Activated effector memory CD4-positive, alpha-beta T cell treated with anti-CD3 and anti-CD28 coated beads, Interleukin-2, amount 50 U/mL, for 16 hours (primary cell): ENCODE results near the gene MED7.

Experiments used
- DNase-seq: peaks from one replicate; pipeline ENCODE4 v3.0.0-alpha.2; 2020

Gene MED7

DNA sequence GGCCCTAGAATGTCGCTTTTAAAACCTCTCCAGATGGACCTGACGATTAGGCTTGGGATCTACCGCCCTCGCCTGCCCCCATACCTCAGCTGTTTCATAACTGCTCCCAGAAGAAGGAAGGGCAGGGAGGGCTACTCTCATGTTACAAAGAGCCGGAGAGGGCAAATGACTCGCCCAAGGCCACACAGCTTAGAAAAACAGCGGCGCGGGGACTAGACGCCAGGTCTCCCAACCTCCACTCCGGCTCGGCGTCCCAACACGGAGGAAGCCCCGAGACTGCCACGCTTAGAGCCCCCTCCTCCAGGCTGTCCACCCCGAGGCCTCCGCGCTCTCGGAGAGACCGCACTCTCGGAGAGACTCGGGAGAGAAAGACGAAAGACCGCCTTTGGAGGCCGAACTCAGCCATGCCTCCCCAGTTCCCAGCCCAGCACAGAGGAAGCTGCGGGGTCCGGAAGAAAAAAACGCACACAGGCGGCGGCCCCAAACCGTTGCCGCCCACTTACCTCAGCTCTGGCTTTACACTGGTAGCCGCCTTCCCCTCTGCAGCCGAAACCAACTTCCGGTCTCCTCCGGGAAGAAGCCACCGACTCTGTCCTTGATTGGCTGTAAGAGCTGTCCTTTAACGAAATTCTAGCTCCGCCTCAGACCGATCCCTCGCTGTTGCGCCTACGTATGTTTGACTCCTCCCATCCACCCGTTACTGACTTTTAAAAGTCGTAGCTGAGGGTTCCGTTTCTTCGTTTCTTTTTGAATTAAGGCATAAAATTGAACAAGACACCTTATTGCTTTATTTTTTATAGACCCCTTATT is at the start of gene MED7:
Gene MED7 (minus strand): TSS at position 549 of the 810 bp plus-strand sequence. CDS start 3,434 bp downstream, outside the sequence.
- peak; percentile 96 for DNase-seq

DNA sequence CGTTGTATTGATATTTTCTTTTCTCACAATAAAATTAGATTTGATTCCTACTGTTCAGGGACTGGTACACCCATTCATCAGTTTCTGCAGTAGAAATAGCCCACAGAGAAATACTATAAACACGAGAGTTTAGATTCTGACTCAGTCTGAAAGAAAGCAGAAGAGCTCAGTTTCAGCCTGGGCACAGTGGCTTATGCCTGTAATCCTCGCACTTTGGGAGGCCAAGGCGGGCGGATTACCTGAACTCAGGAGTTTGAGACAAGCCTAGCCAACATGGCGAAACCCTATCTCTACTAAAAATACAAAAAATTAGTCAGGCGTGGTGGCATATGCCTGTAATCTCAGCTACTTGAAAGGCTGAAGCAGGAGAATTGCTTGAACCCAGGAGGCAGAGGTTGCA is 46.6 kb upstream of the MED7 start:
- peak; percentile 81 for DNase-seq

DNA sequence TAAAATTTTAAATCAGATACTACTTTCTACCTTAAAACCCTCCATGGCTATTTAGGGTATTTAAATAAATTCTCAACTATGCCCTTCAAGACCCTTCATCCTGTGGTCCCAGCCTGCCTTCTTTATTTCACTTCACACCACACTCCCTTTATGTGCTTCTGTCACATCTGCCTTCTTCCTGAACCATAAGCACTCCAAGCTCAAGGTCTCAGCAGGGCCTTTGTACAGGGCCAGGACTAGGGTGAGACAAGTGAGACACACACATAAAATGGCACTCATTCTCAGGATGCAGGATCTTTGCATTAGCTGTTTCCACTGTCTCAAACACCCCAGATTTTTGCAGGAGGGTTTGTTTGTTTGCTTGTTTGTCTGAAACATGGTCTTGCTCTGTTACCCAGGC is 45.6 kb upstream of the MED7 start:
- DNase-seq: no peak

DNA sequence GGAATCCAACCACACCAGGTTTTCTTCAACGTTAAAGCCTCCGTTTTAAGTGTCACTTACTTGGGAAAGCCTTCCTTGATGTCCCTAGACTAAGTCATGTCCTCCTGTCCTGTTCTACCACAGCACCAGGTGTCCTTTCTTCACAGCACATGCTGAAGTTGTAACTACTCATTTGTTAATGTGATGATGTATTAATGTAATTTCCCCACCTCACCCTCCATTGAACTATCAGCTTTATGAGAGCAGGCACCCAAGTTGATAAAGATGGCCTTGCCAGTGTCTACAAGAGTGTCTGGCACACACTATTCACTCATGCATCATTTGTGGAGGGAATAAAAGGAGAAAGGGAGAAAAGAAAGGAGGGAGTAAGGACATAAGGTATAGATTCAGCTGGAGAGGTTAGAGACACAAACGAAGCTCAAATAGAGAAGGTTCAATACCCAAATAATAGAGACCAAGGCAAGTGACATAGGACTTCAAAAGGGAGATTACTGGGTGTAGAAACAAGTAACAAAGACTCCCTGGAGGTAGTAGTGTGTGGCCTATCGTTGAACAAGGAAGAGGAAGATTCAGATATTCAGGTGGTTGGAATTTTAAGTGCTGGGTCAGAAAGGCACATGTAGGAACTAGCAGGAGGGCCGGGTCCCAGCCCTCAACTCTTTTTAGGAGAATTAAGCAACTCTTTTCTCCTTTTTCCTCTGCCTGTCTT is 44.5 kb upstream of the MED7 start:
- DNase-seq: no peak

- DNase-seq: peak; percentile 68
Observed at GRCh38 chr5:157186309-157187045, 43.8 kb upstream of the MED7 start.

DNA sequence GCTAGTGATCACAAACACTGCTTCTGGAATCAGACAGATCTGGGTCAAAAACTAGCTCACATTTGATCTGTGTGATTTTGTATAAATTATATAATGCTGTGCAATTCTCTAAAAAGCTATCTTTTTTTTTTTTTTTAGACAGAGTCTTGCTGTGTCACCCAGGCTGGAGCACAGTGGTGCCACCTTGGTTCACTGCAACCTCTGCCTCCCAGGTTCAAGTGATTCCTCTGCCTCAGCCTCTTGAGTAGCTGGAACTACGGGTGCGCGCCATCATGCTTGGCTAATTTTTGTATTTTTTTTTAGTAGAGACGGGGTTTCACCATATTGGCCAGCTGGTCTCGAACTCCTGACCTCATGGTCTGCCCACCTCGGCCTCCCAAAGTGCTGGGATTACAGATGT is 42.5 kb upstream of the MED7 start:
- DNase-seq: peak; percentile 64

DNA sequence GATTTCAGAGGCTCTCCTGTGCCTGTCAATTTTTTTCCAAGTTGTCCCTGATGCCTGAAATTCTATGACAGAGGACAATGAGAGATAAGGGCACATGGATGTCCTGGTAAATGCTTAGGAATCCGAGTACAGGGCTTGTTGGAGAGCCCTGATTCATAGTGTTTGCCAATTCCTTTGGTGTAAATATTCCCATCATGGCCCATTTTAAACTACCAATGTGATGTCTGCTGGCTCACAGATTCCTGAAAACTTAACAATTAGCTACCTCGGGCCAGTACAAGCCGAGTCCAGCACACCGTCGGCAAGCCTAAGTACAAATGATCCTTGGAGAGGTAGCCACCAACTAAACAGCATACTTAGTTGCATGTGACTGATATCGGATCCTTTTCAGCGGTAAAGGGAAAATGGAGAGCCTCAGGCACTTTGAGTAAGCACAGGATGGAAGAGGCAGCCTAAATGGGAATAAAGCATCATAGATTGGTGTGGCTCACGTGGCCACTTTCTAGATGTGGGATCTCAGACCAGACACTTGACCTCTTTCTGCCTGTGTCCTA is 41.5 kb upstream of the MED7 start:
- no peak for DNase-seq

- DNase-seq: peak; percentile 63
Observed at GRCh38 chr5:157182143-157182757, 39.6 kb upstream of the MED7 start.

DNA sequence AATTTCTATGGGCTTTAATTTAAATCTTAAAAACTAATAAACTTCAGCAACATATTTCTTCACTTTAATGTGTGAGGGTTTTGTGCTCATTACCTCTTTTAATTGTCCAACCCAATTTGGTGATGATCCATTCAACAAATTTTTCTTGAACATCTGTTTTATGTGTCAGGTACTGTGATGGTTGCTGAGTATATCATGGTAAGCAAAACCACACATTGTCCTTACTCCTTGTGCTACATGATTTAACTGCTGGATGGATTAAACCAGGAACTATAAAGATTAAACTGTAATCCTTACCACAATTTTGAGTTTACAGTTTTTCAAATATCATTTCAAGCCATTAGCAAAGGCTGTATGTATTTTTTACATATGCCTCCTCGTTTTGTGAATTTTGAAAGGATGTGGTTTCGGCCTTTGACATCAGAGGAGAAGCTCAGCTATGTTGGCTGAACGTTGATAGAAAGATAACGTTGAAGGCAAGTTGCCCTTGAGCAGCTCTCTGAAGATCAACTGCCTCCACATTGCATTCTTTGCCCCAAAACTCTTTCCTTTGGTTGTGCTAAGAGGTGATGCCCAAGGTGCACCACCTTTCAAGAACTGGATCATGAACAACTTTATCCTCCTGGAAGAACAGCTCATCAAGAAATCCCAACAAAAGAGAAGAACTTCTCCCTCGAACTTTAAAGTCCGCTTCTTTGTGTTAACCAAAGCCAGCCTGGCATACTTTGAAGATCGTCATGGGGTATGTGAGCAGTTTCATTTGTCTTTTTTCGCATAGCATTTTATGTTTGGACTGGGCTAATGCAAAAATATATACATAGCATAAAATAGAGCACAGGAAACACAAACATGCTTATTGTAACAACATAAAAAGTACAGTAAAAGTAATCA is 38.0 kb upstream of the MED7 start, which contains the start of gene ITK:
Gene ITK (plus strand): TSS at position 467 of the 891 bp plus-strand sequence. CDS start 138 bp downstream, at position 605.
- peak; percentile 73 for DNase-seq

DNA sequence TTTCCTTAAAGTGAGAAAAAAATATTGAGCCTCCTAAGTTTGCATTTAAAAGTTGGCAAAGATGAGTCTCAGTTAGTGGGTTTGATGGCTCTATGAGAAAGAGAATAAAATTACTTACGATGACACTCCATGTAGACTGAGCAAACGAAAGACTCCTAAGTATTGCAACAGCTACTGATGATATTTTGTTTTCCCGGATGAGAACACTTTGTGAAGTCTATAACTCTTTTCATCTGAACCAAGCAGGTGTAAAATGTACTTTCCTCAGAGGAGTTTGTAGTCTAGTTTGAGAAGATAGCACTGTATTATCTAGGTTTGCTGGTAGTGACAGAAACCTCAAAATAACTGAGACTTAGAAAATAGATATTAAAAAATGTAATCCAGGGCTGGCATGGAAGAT is 36.3 kb upstream of the MED7 start:
- DNase-seq: no peak

DNA sequence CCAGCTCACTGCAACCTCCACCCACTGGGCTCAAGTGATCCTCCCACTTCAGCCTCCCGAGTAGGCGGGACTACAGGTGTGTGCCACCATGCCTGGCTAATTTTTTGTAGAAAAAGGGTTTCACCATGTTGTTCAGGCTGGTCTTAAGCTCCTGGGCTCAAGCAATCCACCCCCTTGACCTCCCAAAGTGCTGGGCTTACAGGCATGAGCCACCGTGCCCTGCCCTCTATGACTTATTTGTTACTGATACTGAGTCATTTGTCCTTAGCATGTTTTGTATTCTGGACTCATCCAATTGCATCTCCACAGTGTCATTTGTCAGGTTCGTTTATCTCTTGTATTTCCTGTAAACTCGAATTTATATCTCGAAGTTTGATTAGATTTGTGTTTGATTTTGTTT is 35.3 kb upstream of the MED7 start:
- DNase-seq: peak; percentile 66

DNA sequence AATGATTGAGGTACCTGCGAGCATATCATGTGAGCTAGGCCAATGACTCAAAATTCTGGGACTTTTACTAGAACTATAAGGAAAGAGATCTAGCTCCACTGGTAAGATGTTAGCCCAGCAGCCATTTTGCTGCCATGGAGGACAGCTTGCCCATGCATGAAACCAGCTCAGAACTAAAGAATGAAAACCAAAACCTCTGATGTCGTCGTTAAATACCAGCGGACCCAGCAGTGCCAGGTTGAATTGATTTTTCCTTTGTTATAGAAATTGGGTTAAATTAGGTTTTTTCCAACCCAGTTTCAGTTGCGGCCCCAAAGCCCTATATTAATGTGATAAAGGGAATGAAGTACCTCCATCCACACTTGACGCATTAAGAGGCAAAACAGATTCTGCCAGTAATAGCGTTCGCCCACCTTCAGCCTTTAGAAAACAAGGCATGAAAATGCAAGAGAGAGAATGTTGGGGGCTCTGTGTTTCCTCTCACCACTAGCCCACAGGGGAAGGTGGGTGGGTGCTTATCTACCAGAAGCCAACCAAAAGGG is 32.5 kb upstream of the MED7 start:
- DNase-seq: no peak

DNA sequence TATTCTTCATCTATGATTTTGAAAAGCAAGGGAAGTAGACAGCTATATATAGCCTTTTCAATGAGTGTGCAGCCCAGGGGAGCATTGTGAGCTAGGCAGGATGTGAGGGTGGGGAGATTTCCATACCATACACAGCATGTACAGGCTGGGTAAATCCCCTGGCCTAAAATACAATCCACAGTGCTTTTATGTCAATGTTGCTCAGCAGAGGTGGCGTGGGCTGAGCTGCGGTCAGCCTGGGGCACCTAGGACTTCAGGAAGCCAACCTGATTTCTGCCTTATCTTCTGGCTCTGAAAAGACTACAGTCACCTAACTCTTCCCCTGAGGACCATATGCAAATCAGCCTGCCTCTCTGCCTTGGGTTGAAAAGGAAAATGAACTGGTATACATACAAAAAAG is 29.7 kb upstream of the MED7 start:
- DNase-seq: peak; percentile 95

DNA sequence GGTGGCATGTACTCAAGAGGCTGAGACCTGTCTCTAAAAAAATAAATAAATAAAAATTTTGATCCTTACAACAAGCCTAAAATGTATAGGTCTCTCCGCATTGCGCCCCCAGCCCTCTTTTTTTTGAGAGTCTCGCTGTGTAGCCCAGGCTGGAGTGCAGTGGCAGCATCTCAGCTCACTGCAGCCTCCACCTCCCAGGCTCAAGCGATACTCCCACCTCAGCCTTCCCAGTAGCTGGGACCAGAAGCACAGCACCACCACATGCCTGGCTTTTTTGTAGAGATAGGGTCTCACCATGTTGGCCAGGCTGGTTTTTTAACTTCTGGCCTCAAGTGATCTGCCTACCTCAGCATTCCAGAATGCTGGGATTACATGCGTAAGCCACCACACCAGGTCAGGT is 25.6 kb upstream of the MED7 start:
- no peak for DNase-seq

DNA sequence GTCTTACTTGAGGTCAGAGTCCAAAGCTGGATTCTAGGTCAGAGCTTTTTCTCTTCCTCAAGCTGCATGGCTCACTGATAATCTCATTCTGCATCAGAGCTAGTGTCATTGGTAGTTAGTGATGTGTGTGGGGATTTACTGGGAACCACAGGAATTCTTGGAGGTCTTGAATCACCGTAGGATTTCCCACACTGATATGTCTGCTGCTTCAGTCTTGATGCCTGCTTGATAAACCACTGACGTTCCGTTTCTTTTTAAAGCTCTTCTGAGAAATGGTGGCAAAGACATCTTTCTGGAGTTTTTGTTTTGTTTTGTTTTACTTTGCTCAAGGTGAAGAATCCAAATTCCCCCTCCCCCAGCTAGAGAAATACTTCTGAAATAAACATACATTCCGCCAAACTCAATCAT is 24.6 kb upstream of the MED7 start:
- no peak for DNase-seq

GRCh38 chr5:157166214-157167213 is 23.8 kb upstream of the MED7 start, which contains the start of gene GARIN3:
Gene GARIN3 (minus strand): TSS chr5:157166264. CDS start chr5:157166168, 96 bp downstream.
- peak; percentile 61 for DNase-seq

GRCh38 chr5:157165668-157166067 is 23.0 kb upstream of the MED7 start:
- DNase-seq: no peak

- no peak for DNase-seq
Observed at GRCh38 chr5:157165261-157165660, 22.6 kb upstream of the MED7 start.

- no peak for DNase-seq
Observed at GRCh38 chr5:157164521-157164920, 21.9 kb upstream of the MED7 start.
